ENCODE results near the gene AKR1C4. TPM values are rescaled to one million over a fixed set of nuclear protein-coding genes. Genes with fewer than 3 reads are reported as not detected.

AKR1C4 gene
- polyA plus RNA-seq, 1 donor = not detected

DNA sequence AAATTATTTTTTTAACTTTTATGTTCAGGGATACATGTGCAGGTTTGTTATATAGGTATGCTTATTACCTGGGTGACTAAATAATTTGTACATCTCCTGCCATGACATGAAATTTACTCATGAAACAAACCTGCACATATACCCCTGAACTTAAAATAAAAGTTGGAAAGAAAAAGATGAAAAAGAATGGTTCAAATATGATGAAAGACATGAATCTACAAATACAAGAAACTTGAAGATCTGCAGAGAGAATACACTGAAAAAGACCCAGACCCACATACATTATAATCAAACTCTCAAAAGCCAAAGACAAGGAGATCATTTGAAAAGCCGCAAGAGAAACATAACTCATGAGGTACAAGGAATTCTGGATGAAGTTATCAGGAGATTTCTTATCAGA lies 70.2 kb downstream of the AKR1C4 start:
- no peak for DNase-seq

DNA sequence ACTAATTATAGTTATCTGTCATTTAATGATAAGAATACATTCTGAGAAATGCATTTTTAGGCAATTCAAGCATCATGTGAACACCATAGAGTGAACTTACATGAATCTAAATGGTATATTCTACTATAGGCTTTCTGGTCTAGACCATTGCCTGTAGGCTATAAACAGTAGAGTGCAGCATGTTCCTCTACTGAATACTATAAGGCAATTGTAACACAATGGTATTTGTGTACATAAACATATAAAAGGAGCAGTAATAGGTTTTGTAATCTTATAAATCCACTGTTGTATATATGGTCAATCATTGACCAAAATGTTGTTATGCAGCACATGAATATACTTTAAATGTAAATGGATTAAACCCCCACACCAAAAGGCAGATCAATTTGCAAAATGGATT lies 71.6 kb downstream of the AKR1C4 start:
- no peak for DNase-seq

Other genes starting within 250 kb of the AKR1C4 start
- 15.3 TPM for gene AKR1C1, start 233.4 kb upstream of the AKR1C4 start, polyA plus RNA-seq (ENCODE audit: insufficient read length)
- gene AKR1C2, start 193.0 kb upstream of the AKR1C4 start, polyA plus RNA-seq (ENCODE audit: insufficient read length) = 8.5 TPM
- 64.0 TPM for gene AKR1C3, start 102.4 kb upstream of the AKR1C4 start, polyA plus RNA-seq (ENCODE audit: insufficient read length)
- gene AKR1C8, start 11.7 kb upstream of the AKR1C4 start, polyA plus RNA-seq (ENCODE audit: insufficient read length) = 0.20 TPM
- gene UCN3, start 168.1 kb downstream of the AKR1C4 start, polyA plus RNA-seq (ENCODE audit: insufficient read length) = 1.0 TPM
- gene TUBAL3, start 208.0 kb downstream of the AKR1C4 start, polyA plus RNA-seq (ENCODE audit: insufficient read length) = 0.40 TPM
- gene NET1, start 215.7 kb downstream of the AKR1C4 start, polyA plus RNA-seq (ENCODE audit: insufficient read length) = 139 TPM